Testis (tissue), 2 donors: Measurements from ENCODE around the gene ZNF485.
"Not testable (repeated sequence)": the region's sequence is repeated elsewhere in the genome, so short reads cannot be mapped to it uniquely, and the experiment has no call there.

ENCODE experiments used
- POLR2A ChIP-seq: fragments of 450-650 bp; IDR thresholded peaks from one replicate; pipeline ENCODE4 v1.6.1; 2017; ENCODE audit warnings: antibody characterized with exemption, mild to moderate bottlenecking, moderate library complexity
- TF ChIP-seq, protein P1 (sequence below), 3 experiments: fragments of 450-650 bp in 2 of 3; fragments of 200-600 bp in 1 of 3; sonication (generic) in 1 of 3; IDR thresholded peaks; one replicate each; pipeline ENCODE4 v1.5.1; 2016 to 2019; ENCODE audit warnings: antibody characterized with exemption in 3 of 3, mild to moderate bottlenecking in 2 of 3, moderate library complexity in 1 of 3

- not testable (repeated sequence) for TF ChIP-seq POLR2A
- TF ChIP-seq, protein P1, sequence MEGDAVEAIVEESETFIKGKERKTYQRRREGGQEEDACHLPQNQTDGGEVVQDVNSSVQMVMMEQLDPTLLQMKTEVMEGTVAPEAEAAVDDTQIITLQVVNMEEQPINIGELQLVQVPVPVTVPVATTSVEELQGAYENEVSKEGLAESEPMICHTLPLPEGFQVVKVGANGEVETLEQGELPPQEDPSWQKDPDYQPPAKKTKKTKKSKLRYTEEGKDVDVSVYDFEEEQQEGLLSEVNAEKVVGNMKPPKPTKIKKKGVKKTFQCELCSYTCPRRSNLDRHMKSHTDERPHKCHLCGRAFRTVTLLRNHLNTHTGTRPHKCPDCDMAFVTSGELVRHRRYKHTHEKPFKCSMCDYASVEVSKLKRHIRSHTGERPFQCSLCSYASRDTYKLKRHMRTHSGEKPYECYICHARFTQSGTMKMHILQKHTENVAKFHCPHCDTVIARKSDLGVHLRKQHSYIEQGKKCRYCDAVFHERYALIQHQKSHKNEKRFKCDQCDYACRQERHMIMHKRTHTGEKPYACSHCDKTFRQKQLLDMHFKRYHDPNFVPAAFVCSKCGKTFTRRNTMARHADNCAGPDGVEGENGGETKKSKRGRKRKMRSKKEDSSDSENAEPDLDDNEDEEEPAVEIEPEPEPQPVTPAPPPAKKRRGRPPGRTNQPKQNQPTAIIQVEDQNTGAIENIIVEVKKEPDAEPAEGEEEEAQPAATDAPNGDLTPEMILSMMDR (IDR thresholded peaks at IDR 0.05): not testable (repeated sequence)
Measured at GRCh38 chr10:43635816-43636215, 29.6 kb downstream of the ZNF485 start.
